Measurements from ENCODE around the gene SLC46A2.

DNA sequence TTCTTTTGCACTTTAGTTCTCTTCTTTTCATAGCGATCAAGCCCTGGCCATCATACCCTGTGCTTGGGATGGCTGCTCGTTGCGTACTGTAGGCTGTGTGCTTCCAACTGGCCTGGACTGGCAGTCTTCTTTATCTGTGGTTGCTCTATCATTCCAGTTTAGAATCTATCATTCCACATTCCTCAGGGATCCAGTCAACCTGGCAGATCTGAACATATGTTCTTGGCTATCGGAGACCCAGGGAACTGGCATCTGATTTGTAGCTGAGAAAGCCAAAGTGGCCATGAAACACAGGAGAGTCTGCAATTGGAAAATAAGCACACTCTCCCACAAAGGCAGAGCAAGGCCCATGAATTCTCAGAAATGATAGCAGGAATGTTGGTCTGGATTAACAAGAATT is 22.6 kb upstream of the SLC46A2 start:
- TF ChIP-seq POLR2A (IDR thresholded peaks at IDR 0.05), result no peak
- TF ChIP-seq, protein P1, sequence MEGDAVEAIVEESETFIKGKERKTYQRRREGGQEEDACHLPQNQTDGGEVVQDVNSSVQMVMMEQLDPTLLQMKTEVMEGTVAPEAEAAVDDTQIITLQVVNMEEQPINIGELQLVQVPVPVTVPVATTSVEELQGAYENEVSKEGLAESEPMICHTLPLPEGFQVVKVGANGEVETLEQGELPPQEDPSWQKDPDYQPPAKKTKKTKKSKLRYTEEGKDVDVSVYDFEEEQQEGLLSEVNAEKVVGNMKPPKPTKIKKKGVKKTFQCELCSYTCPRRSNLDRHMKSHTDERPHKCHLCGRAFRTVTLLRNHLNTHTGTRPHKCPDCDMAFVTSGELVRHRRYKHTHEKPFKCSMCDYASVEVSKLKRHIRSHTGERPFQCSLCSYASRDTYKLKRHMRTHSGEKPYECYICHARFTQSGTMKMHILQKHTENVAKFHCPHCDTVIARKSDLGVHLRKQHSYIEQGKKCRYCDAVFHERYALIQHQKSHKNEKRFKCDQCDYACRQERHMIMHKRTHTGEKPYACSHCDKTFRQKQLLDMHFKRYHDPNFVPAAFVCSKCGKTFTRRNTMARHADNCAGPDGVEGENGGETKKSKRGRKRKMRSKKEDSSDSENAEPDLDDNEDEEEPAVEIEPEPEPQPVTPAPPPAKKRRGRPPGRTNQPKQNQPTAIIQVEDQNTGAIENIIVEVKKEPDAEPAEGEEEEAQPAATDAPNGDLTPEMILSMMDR (IDR thresholded peaks at IDR 0.05), result no peak
